HepG2 (cell line): ENCODE results near the gene SPIN1. TPM values are rescaled to one million over a fixed set of nuclear protein-coding genes. Genes with fewer than 3 reads are reported as not detected.

ENCODE experiments used
- ATAC-seq: fragments of 200-7000 bp; cut with Tn5 transposase; 3 replicates; pipeline ENCODE4 v1.9.1; 2020; ENCODE audit warnings: mild to moderate bottlenecking, moderate library complexity
- BruUV-seq: library from RNA; stranded (reverse); fragments of 400-500 nt; replicated peaks from 2 replicates; lab custom pipeline; 2021; lab: Mats Ljungman, UMichigan
- CTCF ChIA-PET: fragments of 300-600 bp; formaldehyde crosslinking; extraction: SDS; loops from one replicate; lab custom pipeline; 2021; ENCODE audit warnings: low total read pairs, inconsistent platforms, low intra/inter-chr PET ratio; lab: Yijun Ruan, JAX
- POLR2A ChIA-PET: fragments of 350-600 bp; sonication (Branson Sonifier 250); formaldehyde crosslinking; loops from one replicate; lab custom pipeline; 2020; ENCODE audit warnings: antibody characterized with exemption, inconsistent platforms; lab: Yijun Ruan, JAX
- DNase-seq: peaks from one replicate; pipeline ENCODE4 v3.0.0-alpha.2; 2015; ENCODE audit warnings: low spot score
- FAIRE-seq: peaks from 3 replicates; lab custom pipeline; 2011; peaks lifted over from hg19 to GRCh38; lab: Jason Lieb, UNC
- H2AFZ ChIP-seq: one replicate; pipeline ENCODE4 v1.6.1; 2011; ENCODE audit warnings: low read length, inconsistent platforms
- H3K27ac ChIP-seq: fragments of 300-600 bp; 3 replicates; pipeline ENCODE4 v1.8.0; 2011; ENCODE audit warnings: mixed run types, mild to moderate bottlenecking, mixed read lengths, low read length, inconsistent platforms; ENCODE audit not compliant: insufficient read depth; ENCODE audit errors: extremely low read length
- H3K27me3 ChIP-seq, 2 experiments: fragments of 200-600 bp in 1 of 2; 2 replicates in 1 of 2; 3 replicates in 1 of 2; pipeline versions ENCODE4 v1.6.0 to v1.8.0; 2011; ENCODE audit warnings: low read length in 2 of 2, mild to moderate bottlenecking in 2 of 2, moderate library complexity in 2 of 2, inconsistent platforms in 1 of 2; ENCODE audit not compliant: insufficient read depth in 2 of 2, control insufficient read depth in 1 of 2
- H3K36me3 ChIP-seq, 2 experiments: fragments of 200-600 bp in 1 of 2; replicated peaks in 1 of 2; 2 replicates in 1 of 2; 3 replicates in 1 of 2; pipeline versions ENCODE4 v1.5.1 to v1.8.0; 2011; ENCODE audit warnings: low read length in 2 of 2, inconsistent platforms in 1 of 2; ENCODE audit not compliant: insufficient read depth in 2 of 2, control insufficient read depth in 1 of 2
- H3K4me1 ChIP-seq: 2 replicates; pipeline ENCODE4 v1.5.1; 2012; ENCODE audit warnings: low read length, inconsistent platforms; ENCODE audit not compliant: insufficient read depth
- H3K4me2 ChIP-seq: 2 replicates; pipeline ENCODE4 v1.6.0; 2011; ENCODE audit warnings: low read depth, low read length, inconsistent platforms
- H3K4me3 ChIP-seq, 3 experiments: fragments of 200-600 bp in 1 of 3; sonication (generic), shearing (Covaris generic) in 1 of 3; replicated peaks in 1 of 3; 2 replicates each; pipeline ENCODE4 v1.5.1; 2011 to 2016; ENCODE audit warnings: low read length in 3 of 3, inconsistent platforms in 2 of 3, low read depth in 2 of 3, mild to moderate bottlenecking in 2 of 3, control low read depth in 1 of 3, mixed read lengths in 1 of 3; ENCODE audit not compliant: insufficient read depth in 1 of 3
- H3K79me2 ChIP-seq: one replicate; pipeline ENCODE4 v1.6.1; 2011; ENCODE audit warnings: low read length, inconsistent platforms; ENCODE audit not compliant: insufficient read depth
- H3K9ac ChIP-seq: 2 replicates; pipeline ENCODE4 v1.6.0; 2011; ENCODE audit warnings: mild to moderate bottlenecking, low read depth, low read length, inconsistent platforms; ENCODE audit not compliant: insufficient read depth
- H3K9me3 ChIP-seq: 2 replicates; pipeline ENCODE4 v1.5.1; 2012; ENCODE audit warnings: mild to moderate bottlenecking, low read length
- H4K20me1 ChIP-seq: 2 replicates; pipeline ENCODE4 v1.6.0; 2011; ENCODE audit warnings: inconsistent platforms, mild to moderate bottlenecking, low read length, moderate library complexity; ENCODE audit not compliant: insufficient read depth
- CCAR2 ChIP-seq: fragments of 200-400 bp; formaldehyde crosslinking; optimal IDR thresholded peaks from 2 replicates; pipeline ENCODE3; 2018; ENCODE audit warnings: low read depth, mild to moderate bottlenecking, low read length, moderate library complexity
- CHD2 ChIP-seq: IDR thresholded peaks from 2 replicates; pipeline ENCODE4 v1.6.1; 2011; ENCODE audit warnings: low read depth, low read length, improper control_type of control experiment
- HNF4G ChIP-seq, 2 experiments: sonication (generic) in 1 of 2; formaldehyde crosslinking in 1 of 2; IDR thresholded peaks; 2 replicates each; pipeline versions ENCODE4 v1.4.0 to v1.6.1; 2011 to 2020; ENCODE audit warnings: borderline replicate concordance in 2 of 2, low read depth in 2 of 2, mild to moderate bottlenecking in 2 of 2, low read length in 1 of 2, missing genetic modification reagents in 1 of 2, moderate library complexity in 1 of 2
- NFATC3 ChIP-seq: sonication (generic); formaldehyde crosslinking; IDR thresholded peaks from 2 replicates; pipeline ENCODE4 v1.5.1; 2020; ENCODE audit warnings: mild to moderate bottlenecking, missing genetic modification reagents
- SMARCC2 ChIP-seq: fragments of 450-650 bp; IDR thresholded peaks from 2 replicates; pipeline ENCODE4 v1.6.1; 2017; ENCODE audit warnings: antibody characterized with exemption, mild to moderate bottlenecking
- SP1 ChIP-seq, 2 experiments: fragments of 450-650 bp in 1 of 2; sonication (generic) in 1 of 2; formaldehyde crosslinking in 1 of 2; IDR thresholded peaks; 2 replicates each; pipeline versions ENCODE4 v1.4.0 to v1.6.1; 2016 to 2020; ENCODE audit warnings: missing genetic modification reagents in 1 of 2
- TAF1 ChIP-seq: sonication (generic); formaldehyde crosslinking; IDR thresholded peaks from 2 replicates; pipeline ENCODE4 v1.4.0; 2020; ENCODE audit warnings: missing genetic modification reagents
- TBX3 ChIP-seq: fragments of 450-650 bp; IDR thresholded peaks from 2 replicates; pipeline ENCODE4 v1.6.1; 2017; ENCODE audit warnings: antibody characterized with exemption, mild to moderate bottlenecking, inconsistent platforms, borderline replicate concordance
- ZFAT ChIP-seq: sonication (generic); formaldehyde crosslinking; conservative IDR thresholded peaks from 2 replicates; pipeline ENCODE4 v1.8.1; 2023; ENCODE audit warnings: missing genetic modification reagents, inconsistent platforms
- ZKSCAN8 ChIP-seq: IDR thresholded peaks from 2 replicates; pipeline ENCODE4 v1.6.1; 2016; ENCODE audit warnings: borderline replicate concordance, missing genetic modification reagents, missing compliant biosample characterization
- ZNF550 ChIP-seq: sonication (generic); formaldehyde crosslinking; IDR thresholded peaks from 2 replicates; pipeline ENCODE4 v1.4.0; 2020; ENCODE audit warnings: mild to moderate bottlenecking, missing genetic modification reagents, borderline replicate concordance
- ZNF574 ChIP-seq: sonication (generic); formaldehyde crosslinking; IDR thresholded peaks from 2 replicates; pipeline ENCODE4 v1.4.0; 2020; ENCODE audit warnings: missing genetic modification reagents
- ZNF704 ChIP-seq: sonication (generic); formaldehyde crosslinking; IDR thresholded peaks from 2 replicates; pipeline ENCODE4 v1.8.1; 2023; ENCODE audit warnings: mild to moderate bottlenecking, inconsistent platforms, moderate library complexity, missing genetic modification reagents, borderline replicate concordance
- ZNF724P ChIP-seq: sonication (generic); formaldehyde crosslinking; IDR thresholded peaks from 2 replicates; pipeline ENCODE4 v1.8.0; 2022; ENCODE audit warnings: missing genetic modification reagents, borderline replicate concordance
- ZNF773 ChIP-seq: sonication (generic); formaldehyde crosslinking; IDR thresholded peaks from 2 replicates; pipeline ENCODE4 v1.4.0; 2020; ENCODE audit warnings: missing genetic modification reagents, borderline replicate concordance
- WGBS: methylation state at CpG from one replicate; pipeline ENCODE4 v1.1.6; 2017; ENCODE audit warnings: low lambda C conversion rate; 5-methylcytosine and 5-hydroxymethylcytosine counted together
- in situ Hi-C: cut with HindIII; loops from 2 replicates; pipeline ENCODE4 v1.10.0; 2017; ENCODE audit warnings: low pct_unique_long_range_greater_than_20kb; ENCODE audit not compliant: extremely low pct_ligation_motif_present
- intact Hi-C: fragments of 100-400 bp; cut with micrococcal nuclease; formaldehyde crosslinking; loops from one replicate; pipeline ENCODE4 v1.10.0; 2022; ENCODE audit not compliant: unreplicated experiment
- polyA plus RNA-seq, 8 experiments: library from polyadenylated mRNA; depleted of rRNA in 3 of 8; stranded (reverse) in 7 of 8; unstranded in 1 of 8; fragments of >200 nt; fragmentation: Illumina TruSeq in 4 of 8; extraction: Trizol in 4 of 8; gene quantifications; 2 replicates each; pipeline versions ENCODE4 v1.2.1 to v1.2.3, GENCODE V29; 2011 to 2016; ENCODE audit warnings: low read depth in 4 of 8, missing spikeins in 1 of 8, mixed read lengths in 1 of 8; ENCODE audit not compliant: insufficient read depth in 1 of 8
- total RNA-seq, 5 experiments: library from RNA; depleted of rRNA; stranded (reverse); fragments of >200 nt; fragmentation: Illumina TruSeq; extraction: Trizol; gene quantifications; 2 replicates each; pipeline ENCODE4 v1.2.3, GENCODE V29; 2016; ENCODE audit warnings: low read depth in 1 of 5
- TF ChIP-seq, protein P1 (sequence below): IDR thresholded peaks from 2 replicates; pipeline ENCODE4 v1.6.1; 2016; ENCODE audit warnings: missing genetic modification reagents, missing compliant biosample characterization
- TF ChIP-seq, protein P2 (sequence below): sonication (generic); formaldehyde crosslinking; IDR thresholded peaks from 2 replicates; pipeline ENCODE4 v1.8.0; 2023; ENCODE audit warnings: mild to moderate bottlenecking, missing genetic modification reagents

The SPIN1 gene
- total and polyA plus RNA-seq, 2 of the 13 experiments (the other 11 are each of a cell fraction or from before 2014, with no cell fraction given) = 20.0 to 24.3 TPM

- WGBS = 77% methylated on average over 5 of the region's 5 CpGs
- in situ Hi-C loops = no loop called here
These were observed 45.5 kb downstream of the SPIN1 start for GRCh38 chr9:88433583-88434255.

More at GRCh38 chr9:88433583-88434255, 45.5 kb downstream of the SPIN1 start:
- DNase-seq (no peak), FAIRE-seq (no peak), ATAC-seq (no peak)
- ChIA-PET POLR2A (no interaction called here), CTCF (no interaction called here)
- Histone ChIP-seq H3K27ac (no peak overlapping the region), H3K27me3 (no peaks in the 10 kb centered on the region), H3K36me3 (peaks cover 2 to 4% of the 10 kb centered on the region in 2 experiments; a peak in 4 of 5 replicates), H4K20me1 (no peaks in the 10 kb centered on the region), H3K4me1 (peaks cover 54% of the 10 kb centered on the region), H2AFZ (no peak overlapping the region), H3K9ac (no peak overlapping the region), H3K9me3 (no peaks in the 10 kb centered on the region), H3K79me2 (peaks cover 7% of the 10 kb centered on the region), H3K4me2 (no peak overlapping the region), H3K4me3 (no peak overlapping the region)
- intact Hi-C loops = no loop called here
- BruUV-seq = no TSS peak
- no peak for TF ChIP-seq CHD2
- no peak for TF ChIP-seq ZNF773
- TF ChIP-seq, protein P1, sequence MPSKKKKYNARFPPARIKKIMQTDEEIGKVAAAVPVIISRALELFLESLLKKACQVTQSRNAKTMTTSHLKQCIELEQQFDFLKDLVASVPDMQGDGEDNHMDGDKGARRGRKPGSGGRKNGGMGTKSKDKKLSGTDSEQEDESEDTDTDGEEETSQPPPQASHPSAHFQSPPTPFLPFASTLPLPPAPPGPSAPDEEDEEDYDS (CRISPR knock-in tag) = no peak
- TF ChIP-seq ZNF574 (CRISPR knock-in tag) = no peak
- no peak for TF ChIP-seq TBX3
- no peak for TF ChIP-seq ZKSCAN8
- no peak for TF ChIP-seq ZNF704 (CRISPR knock-in tag)
- TF ChIP-seq, protein P2, sequence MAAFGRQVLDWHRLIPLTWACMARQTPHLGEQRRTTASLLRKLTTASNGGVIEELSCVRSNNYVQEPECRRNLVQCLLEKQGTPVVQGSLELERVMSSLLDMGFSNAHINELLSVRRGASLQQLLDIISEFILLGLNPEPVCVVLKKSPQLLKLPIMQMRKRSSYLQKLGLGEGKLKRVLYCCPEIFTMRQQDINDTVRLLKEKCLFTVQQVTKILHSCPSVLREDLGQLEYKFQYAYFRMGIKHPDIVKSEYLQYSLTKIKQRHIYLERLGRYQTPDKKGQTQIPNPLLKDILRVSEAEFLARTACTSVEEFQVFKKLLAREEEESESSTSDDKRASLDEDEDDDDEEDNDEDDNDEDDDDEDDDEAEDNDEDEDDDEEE (CRISPR knock-in tag) = no peak
- no peak for TF ChIP-seq ZNF724P (CRISPR knock-in tag)
- TF ChIP-seq ZNF550 (CRISPR knock-in tag) = no peak
- no peak for TF ChIP-seq CCAR2
- no peak for TF ChIP-seq ZFAT
- no peak for TF ChIP-seq NFATC3 (CRISPR knock-in tag)
- TF ChIP-seq SP1 (IDR thresholded peaks at IDR 0.05) = no peak
- no peak for TF ChIP-seq SP1 (CRISPR knock-in tag; IDR thresholded peaks at IDR 0.05)
- no peak for TF ChIP-seq HNF4G (IDR thresholded peaks at IDR 0.05; ENCODE audit: borderline replicate concordance, low read depth, low read length)
- TF ChIP-seq HNF4G (CRISPR knock-in tag; IDR thresholded peaks at IDR 0.05; ENCODE audit: borderline replicate concordance, low read depth) = no peak
- no peak for TF ChIP-seq TAF1 (CRISPR knock-in tag)
- TF ChIP-seq SMARCC2 = no peak
